Left ventricle myocardium superior (tissue), 1 donor: ENCODE data around the gene TBX4. TPM values are rescaled to one million over a fixed set of nuclear protein-coding genes. Genes with fewer than 3 reads are reported as not detected.

Source experiments
- ATAC-seq: fragments of 200-7000 bp; cut with Tn5 transposase; one replicate; pipeline ENCODE4 v1.9.1; 2020; ENCODE audit warnings: mild to moderate bottlenecking, moderate library complexity
- DNase-seq: peaks from one replicate; pipeline ENCODE4 v3.0.0-alpha.2; 2020
- intact Hi-C: fragments of 100-400 bp; cut with micrococcal nuclease; formaldehyde crosslinking; loops from one replicate; pipeline ENCODE4 v1.11.0; 2022
- long read RNA-seq: library from polyadenylated mRNA; unstranded; transcript quantifications from one replicate; pipeline ENCODE4 v2.0.0, GENCODE V29; 2021
- total RNA-seq: library from RNA; stranded (reverse); fragmentation: NEBNext Ultra II Directional; extraction: Animal tissue kit (Norgen Biotek cat#: 25700); gene quantifications from one replicate; pipeline ENCODE4 v1.2.1, GENCODE V29; 2021
- donor health status: DM: no; HTN: yes; CAD: no; lungs with severe emphysema.

Gene TBX4
- not detected for total RNA-seq
- long read RNA-seq, result 0 reads

DNA sequence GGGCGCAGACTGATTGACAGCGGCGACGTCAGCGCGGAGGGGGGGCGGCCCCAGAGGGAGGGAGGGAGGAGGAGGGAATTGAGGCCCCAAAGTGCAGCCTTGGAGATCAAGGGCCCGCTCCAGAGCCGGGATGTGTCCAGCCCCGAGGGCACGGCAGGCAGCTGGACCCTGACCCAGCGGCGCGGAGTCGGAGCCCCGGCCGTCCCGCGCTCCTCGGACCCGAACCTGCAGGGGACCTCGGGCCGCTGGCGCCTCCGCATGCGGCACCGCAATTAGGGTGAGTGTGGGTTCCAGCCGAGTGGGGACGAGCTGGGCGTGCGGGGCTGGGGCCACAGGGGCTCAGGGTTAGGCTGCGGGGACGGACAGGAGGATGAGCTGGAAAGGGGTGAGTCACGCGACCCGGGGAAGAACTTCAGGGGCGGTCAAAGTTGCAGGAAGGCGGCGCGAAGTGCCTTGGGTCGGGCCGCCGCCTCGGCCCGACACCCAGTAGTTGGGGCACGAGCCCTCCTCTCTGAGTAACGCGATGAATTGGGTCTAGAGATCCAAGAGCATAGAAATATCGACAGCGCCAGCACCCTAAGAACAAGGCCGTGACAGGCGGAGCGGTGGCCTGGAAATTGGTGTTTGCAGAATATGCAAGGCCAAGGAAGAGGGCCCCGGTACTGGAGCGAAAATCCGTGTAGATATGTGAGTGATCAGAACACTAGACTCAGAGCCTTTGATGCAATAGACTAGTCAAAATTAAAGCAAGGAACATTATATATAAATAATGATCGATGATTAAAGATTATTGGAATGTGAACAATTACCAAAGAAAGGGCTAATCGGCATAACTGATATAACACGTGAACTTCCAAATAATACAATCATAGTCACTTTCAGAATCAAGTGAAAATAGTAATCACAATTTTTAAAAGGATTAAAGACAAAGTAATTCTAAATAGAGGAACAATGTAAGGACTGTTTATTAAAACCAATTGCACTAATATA is at the start of gene TBX4:
Gene TBX4, plus strand, starts transcription at position 122 of the 990 bp plus-strand sequence. CDS start 4,069 bp downstream, outside the sequence.
- DNase-seq (no peak), ATAC-seq (no peak)
- intact Hi-C loops, result no loop called here

DNA sequence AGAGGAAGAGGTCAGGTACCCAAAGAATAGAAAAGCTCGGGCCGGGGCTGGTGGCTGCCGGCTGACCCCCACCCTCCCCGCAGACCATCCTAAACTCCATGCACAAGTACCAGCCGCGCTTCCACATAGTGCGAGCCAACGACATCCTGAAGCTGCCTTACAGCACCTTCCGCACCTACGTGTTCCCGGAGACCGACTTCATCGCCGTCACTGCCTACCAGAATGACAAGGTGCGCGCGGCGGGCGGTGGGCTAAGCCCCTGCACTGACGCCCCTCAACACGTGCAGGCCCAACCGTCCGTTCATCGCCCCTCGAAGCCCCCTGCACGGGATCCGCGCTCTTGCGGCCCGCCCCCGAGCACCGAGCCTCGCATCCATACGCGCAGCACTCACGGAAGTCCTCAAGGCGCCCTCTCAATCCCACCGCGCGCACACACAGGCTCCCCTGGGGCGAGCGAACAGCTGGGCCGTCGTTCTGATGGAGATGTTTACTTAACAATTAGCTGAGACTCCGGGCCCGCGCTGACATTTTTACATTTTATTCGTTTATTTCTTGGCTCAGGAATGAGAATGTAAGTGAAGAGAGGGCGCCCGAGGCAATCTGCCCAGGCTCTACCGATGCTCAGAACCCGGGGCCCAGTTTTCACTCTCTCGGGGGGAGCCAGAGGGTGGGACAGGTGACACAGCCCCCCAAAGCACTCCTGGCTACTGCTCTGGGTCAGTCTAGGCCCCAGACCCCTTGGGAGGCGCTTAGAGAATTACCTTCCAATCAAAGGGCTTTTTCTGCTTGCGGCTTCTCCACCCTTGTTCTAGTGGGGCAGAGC is 49.0 kb upstream of the TBX4 start:
- intact Hi-C loops, result no loop called here
- no peak for ATAC-seq
- DNase-seq, result peak; percentile 53

DNA sequence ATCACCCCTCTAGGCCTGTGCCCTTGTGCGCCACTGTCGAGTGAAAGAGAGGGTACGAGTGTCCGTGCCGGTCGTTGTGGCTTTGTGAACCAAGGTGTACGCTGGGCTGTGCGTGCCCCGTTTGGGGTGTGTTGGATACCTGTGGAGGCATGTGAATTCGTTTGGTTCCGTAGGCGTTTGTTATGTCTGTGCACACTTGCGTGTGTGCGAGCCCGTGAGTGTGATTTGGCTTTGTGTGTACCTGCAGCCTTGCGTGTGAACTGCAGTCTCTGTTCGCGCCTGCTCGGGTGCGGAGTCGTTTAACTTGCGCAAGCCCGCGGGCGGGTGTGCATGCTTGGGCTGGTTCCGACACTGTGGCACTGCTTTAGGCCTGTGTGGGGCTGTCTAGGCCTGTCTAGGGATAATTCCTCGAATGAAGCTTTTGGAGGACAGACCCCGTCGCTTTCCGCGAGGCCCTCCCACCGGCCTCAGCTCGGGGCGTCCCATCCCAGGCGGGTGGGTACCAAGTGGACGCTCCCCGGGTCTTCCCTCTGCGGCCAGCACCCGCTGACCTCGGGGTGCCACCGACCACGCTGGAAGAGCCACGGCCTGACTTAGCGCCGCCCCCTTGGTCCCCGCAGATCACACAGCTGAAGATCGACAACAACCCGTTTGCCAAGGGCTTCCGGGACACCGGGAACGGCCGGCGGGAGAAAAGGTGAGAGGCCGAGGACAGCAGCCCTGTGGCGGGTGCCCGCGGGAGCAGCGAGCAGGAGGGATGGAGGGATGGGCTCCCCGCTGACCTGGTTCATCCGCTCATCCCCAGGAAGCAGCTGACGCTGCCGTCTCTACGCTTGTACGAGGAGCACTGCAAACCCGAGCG is 48.2 kb upstream of the TBX4 start:
- intact Hi-C loops, result no loop called here
- DNase-seq, result peak; percentile 29
- ATAC-seq, result no peak

- intact Hi-C loops, result no loop called here
- no peak for ATAC-seq
- DNase-seq, result no peak
Measured at GRCh38 chr17:61404663-61404912, 47.6 kb upstream of the TBX4 start.

DNA sequence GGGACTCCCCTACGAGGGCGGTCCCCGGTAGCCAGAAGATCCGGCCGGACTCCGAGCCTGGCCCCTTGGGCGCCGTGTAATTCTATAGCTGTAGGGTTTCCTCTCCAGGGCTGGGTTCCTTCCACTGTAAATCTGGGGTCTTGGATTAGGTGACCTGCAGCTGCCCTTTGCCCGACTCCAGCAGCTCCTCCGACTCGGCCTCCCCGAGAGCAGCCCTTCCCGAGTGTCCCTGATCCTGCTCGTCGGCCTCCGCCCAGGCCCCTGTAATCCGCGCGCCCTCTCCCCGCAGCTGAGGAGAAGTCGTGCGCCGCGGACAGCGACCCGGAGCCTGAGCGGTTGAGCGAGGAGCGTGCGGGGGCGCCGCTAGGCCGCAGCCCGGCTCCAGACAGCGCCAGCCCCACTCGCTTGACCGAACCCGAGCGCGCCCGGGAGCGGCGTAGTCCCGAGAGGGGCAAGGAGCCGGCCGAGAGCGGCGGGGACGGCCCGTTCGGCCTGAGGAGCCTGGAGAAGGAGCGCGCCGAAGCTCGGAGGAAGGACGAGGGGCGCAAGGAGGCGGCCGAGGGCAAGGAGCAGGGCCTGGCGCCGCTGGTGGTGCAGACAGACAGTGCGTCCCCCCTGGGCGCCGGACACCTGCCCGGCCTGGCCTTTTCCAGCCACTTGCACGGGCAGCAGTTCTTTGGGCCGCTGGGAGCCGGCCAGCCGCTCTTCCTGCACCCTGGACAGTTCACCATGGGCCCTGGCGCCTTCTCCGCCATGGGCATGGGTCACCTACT is 47.1 kb upstream of the TBX4 start:
- intact Hi-C loops, result no loop called here
- no peak for DNase-seq

GRCh38 chr17:61405686-61406536 is 46.3 kb upstream of the TBX4 start:
- ATAC-seq (no peak), DNase-seq (peak; percentile 25)
- intact Hi-C loops, result no loop called here

More for the DNA sequence above, 47.1 kb upstream of the TBX4 start:
- ATAC-seq, result no peak

DNA sequence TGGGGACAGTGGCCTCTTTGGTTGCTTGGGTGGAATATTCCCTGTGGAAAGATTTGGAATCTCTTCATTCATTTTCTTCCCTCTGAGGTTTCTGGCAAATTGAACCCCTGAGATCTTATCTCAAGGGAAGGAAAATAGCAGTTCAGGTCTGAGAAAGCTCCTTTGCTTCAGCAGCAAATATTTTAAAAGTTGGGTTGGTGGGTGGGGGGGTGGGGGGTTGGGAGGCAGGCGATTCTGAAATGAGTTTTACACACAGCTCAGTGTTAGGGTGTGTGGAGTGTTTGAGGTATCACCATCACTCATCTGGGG is 45.7 kb upstream of the TBX4 start:
- ATAC-seq, result no peak
- DNase-seq, result no peak
- intact Hi-C loops, result no loop called here

- ATAC-seq, result no peak
- intact Hi-C loops, result no loop called here
- peak; percentile 15 for DNase-seq
Measured at GRCh38 chr17:61406971-61407911, 45.0 kb upstream of the TBX4 start.

GRCh38 chr17:61408151-61409041 is 43.8 kb upstream of the TBX4 start:
- intact Hi-C loops, result no loop called here
- ATAC-seq, result no peak
- peak; percentile 28 for DNase-seq

- ATAC-seq (peak; percentile 47), DNase-seq (peak; percentile 84)
- intact Hi-C loops, result no loop called here
Measured at GRCh38 chr17:61409301-61410112, 42.7 kb upstream of the TBX4 start.

DNA sequence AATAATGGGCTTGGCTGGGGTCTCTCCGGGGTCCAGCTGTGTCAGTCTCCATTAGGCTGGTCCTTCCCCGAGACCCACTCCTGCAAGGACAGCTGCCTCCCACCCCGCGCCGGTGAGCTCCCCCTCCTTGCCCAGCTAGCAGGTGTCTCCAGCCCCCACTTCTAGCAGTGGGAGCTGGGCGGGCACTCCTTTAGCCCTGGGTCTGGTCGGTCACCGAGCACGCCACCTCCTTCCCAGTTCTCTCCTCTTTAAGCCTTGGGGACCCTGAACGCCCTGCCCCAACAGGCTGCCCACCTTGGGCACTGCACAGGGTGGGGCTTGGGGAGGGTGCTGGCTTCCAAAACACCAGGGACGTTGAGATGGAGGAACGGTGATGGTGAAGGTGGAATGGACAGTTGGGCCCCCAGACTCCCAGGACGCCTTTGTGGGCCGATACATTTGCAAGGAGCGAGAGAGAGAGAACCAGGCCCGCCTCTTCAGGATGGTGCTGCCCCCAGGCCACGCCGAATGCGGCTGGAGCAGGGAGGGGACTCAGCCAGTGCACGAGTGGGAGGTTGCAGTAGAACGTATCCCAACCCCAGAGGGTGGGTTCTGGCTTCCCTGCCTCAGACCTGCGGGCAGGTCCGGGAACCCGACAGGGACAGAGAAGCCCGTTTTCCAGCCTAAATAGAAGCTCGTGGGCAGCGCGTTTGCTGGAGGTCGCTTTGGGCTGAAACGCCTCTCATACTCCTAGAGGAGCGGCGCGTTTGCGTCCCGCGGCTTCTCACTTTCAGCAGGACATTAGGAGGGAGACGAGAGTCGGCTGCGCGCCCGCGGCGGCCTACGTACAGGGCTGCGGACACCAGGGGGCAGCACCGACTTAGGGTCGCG is 41.8 kb upstream of the TBX4 start:
- DNase-seq (peak; percentile 89), ATAC-seq (peak; percentile 62)
- intact Hi-C loops, result no loop called here

GRCh38 chr17:61411011-61411260 is 41.3 kb upstream of the TBX4 start:
- intact Hi-C loops, result no loop called here
- no peak for DNase-seq
- no peak for ATAC-seq

GRCh38 chr17:61411261-61412142 is 40.7 kb upstream of the TBX4 start:
- ATAC-seq, result peak; percentile 59
- peak; percentile 75 for DNase-seq
- intact Hi-C loops, result no loop called here
